Mesodermal cell (in vitro differentiated cells): ENCODE measurements around the gene LCE3D. TPM values are rescaled to one million over a fixed set of nuclear protein-coding genes. Genes with fewer than 3 reads are reported as not detected.
"Not testable (repeated sequence)": the region's sequence is repeated elsewhere in the genome, so short reads cannot be mapped to it uniquely, and the experiment has no call there.

Experiments used
- H3K27ac ChIP-seq: 2 replicates; pipeline ENCODE4 v1.7.0; 2013; ENCODE audit warnings: mild to moderate bottlenecking, low read depth, low read length, moderate library complexity; ENCODE audit not compliant: severe bottlenecking
- H3K36me3 ChIP-seq: 2 replicates; pipeline ENCODE4 v1.7.1; 2013; ENCODE audit warnings: mild to moderate bottlenecking, low read length, moderate library complexity; ENCODE audit not compliant: control insufficient read depth, insufficient read depth
- H3K4me1 ChIP-seq: one replicate; pipeline ENCODE4 v1.7.1; 2013; ENCODE audit warnings: mild to moderate bottlenecking, low read length; ENCODE audit not compliant: insufficient read depth, control insufficient read depth, poor library complexity, severe bottlenecking
- H3K4me3 ChIP-seq: 2 replicates; pipeline ENCODE4 v1.7.0; 2013; ENCODE audit warnings: low read length, control low read depth, mild to moderate bottlenecking; ENCODE audit not compliant: insufficient read depth, poor library complexity, severe bottlenecking; ENCODE audit errors: extremely low read depth
- H3K9me3 ChIP-seq: 2 replicates; pipeline ENCODE4 v1.7.1; 2013; ENCODE audit warnings: mild to moderate bottlenecking, low read length, moderate library complexity; ENCODE audit not compliant: control insufficient read depth
- WGBS, 2 experiments: methylation state at CpG; one replicate each; pipeline ENCODE4 v1.1.5; 2013; ENCODE audit warnings: missing lambda C conversion rate in 2 of 2; ENCODE audit not compliant: insufficient coverage in 2 of 2; 5-methylcytosine and 5-hydroxymethylcytosine counted together
- polyA plus RNA-seq, 2 experiments: library from polyadenylated mRNA; stranded (reverse); fragments of 50-300 nt; gene quantifications; one replicate each; pipeline ENCODE4 v1.2.3, GENCODE V29; 2013

The LCE3D gene, protein sequence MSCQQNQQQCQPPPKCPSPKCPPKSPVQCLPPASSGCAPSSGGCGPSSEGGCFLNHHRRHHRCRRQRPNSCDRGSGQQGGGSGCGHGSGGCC
- not detected for polyA plus RNA-seq (2013, experiment 1 of 2)
- polyA plus RNA-seq (2013, experiment 2 of 2): not detected

DNA sequence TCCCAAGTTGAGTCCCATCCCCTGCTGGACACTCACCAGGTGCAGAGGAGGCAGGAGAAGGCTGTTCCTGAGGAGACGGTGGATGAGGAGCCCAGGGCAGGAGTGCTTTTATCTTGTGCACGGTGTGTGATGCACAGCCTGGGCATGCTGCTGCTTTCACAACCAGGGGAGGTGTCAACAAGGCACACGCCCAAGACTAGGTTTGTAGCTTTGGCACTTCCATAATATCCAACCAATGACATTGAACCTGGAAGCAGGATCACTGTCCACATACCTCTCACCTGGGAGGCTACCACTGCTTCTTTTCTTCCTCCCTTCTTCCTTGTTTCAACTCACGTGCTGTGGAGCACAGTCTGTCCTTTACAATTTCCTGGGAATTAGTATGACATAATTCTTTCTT, at the start of gene LCE3D:
LCE3D (minus strand) TSS at position 84 of the 400 bp plus-strand sequence. CDS start 580 bp downstream, outside the sequence.
- no peak within 1 kb of the TSS for H3K27ac ChIP-seq
- peaks cover 37% of the 10 kb centered on the region for H3K9me3 ChIP-seq
- no peak within 1 kb of the TSS for H3K4me3 ChIP-seq
- no peaks in the 10 kb centered on the region for H3K4me1 ChIP-seq
- 37 to 77% methylated on average over 2 to 3 of the region's 4 CpGs for WGBS, 2 experiments
- no peaks in the 10 kb centered on the region for H3K36me3 ChIP-seq

DNA sequence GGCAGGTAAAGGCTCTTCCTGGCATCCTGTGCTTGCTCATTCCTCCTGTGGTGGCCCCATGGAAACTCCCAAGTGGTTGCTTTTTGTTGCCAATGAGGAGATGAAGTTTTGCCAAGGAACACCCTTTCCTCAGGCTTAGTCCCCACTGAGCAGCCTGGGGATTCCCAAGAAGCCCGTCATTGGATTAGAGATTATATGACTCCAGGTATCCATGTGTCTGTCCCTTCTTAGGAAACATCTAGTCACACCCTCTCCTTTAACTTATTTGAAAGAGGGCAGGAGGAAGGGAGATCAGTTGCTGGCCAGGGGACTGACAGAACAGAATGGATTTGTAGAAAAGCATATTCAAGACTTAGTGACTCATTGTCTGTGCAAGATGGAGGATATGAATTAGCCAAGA, 46.4 kb upstream of the LCE3D start:
- Histone ChIP-seq H3K4me3 (no peak overlapping the region), H3K9me3 (peaks cover 85% of the 10 kb centered on the region), H3K4me1 (no peaks in the 10 kb centered on the region), H3K27ac (no peak overlapping the region), H3K36me3 (no peaks in the 10 kb centered on the region)
- WGBS, 2 experiments: no CpG with 5 or more reads among the region's 1 CpG

DNA sequence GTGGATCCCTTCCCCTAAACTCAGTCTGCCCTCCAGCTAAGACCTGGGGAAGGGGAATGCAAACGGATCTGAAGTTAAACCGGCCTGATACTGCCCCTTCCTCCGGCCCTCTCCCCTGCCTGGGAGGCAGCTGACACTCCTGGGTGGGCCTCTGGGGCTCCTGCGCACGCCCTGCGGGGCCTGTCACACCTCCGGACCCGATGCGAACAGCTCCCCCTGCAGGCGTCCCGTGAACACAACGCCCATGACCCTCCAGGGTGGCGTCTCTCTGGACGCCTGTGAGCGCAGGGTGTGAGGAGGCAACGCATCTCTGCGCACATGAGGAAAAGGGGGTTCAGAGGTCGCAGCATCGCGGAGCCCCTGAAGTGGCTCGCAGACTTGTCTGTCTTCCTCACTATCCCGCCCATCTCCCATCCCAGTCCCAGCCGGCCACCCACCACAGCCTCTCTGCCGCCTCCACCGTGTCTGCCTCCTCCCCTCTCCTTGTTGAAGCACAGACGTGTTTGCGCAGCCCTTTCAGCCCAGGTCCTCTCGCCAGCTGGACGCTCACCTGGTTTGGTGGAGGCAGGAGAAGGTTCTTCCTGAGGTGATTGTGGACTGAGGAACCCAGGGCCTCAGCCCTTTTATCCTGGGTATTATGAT, 43.0 kb upstream of the LCE3D start:
- 84 to 85% methylated on average over 22 of the region's 29 CpGs for WGBS, 2 experiments

DNA sequence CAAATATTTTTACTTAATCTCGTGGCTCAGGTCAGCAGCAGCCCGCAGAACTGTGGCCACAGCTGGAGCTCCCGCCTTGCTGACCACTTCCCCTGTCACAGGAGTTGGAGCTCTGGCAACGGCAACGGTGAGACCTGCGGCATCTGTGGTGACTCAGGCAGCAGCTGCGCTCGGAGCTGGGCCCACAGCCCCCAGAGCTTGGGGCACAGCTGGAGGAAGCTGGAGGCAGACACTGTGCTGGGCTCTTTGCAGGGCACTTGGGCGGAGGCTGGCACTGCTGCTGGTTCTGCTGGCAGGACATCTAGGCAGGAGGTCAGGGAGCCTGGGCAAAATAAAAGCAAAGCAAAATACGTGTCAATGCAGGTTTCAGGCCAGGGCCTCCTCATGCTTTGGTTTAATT, 42.5 kb upstream of the LCE3D start, which contains the start of gene LCE3A:
LCE3A (minus strand) TSS at position 301 of the 400 bp plus-strand sequence; CDS start at position 301, 0 bp downstream.
- Histone ChIP-seq H3K27ac (no peak within 1 kb of the TSS), H3K36me3 (no peaks in the 10 kb centered on the region), H3K9me3 (peaks cover 81% of the 10 kb centered on the region), H3K4me3 (no peak within 1 kb of the TSS), H3K4me1 (no peaks in the 10 kb centered on the region)
- 67 to 68% methylated on average over 9 to 10 of the region's 10 CpGs for WGBS, 2 experiments

More for the DNA sequence above, 43.0 kb upstream of the LCE3D start:
- Histone ChIP-seq H3K36me3 (no peaks in the 10 kb centered on the region), H3K27ac (no peak overlapping the region), H3K9me3 (peaks cover 84% of the 10 kb centered on the region), H3K4me3 (no peak overlapping the region), H3K4me1 (no peaks in the 10 kb centered on the region)

DNA sequence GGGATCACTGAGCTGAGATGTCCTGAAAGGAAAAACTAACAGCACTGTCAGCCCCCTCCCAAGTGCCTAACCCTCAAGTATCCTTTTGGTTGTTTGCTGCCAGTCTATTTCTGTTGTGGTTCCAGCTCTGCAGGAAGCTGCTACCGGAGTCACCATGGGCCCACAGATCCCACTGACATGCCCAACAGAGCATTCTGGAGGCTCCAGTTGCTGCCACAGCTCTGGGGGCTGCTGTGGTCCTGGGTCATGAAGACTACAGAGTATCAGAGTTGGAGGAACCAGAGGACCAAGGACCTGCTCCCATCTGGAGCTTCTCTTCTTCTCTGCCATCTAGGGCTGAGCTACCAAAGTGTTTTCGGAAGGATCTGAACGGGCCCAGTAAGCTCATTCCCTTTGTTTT, 41.7 kb upstream of the LCE3D start:
- Histone ChIP-seq H3K4me1 (no peaks in the 10 kb centered on the region), H3K27ac (no peak overlapping the region), H3K9me3 (peaks cover 81% of the 10 kb centered on the region), H3K4me3 (no peak overlapping the region), H3K36me3 (no peaks in the 10 kb centered on the region)
- WGBS, 2 experiments: 55 to 80% methylated on average over 1 to 2 of the region's 3 CpGs

DNA sequence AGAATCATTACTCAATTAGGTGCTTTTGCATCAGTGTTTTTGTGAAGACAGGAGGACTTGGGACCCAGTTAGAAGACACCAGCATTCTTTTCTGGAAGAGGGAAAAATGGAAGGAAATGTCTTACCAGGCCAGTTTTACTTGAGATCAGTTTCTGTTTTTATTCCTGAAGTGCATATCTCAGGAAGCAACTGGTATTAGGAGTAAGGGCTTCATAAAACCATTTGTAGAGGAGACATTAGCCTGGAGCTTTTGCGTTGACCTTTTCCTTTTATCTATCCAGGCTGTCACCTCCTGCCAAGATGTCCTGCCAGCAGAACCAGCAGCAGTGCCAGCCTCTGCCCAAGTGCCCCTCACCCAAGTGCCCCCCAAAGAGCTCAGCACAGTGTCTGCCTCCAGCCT, 33.2 kb upstream of the LCE3D start, which contains the start of gene LCE3B:
LCE3B (plus strand) TSS at position 301 of the 400 bp plus-strand sequence; CDS start at position 301, 0 bp downstream.
- WGBS, 2 experiments: no CpG with 5 or more reads among the region's 1 CpG
- no peak within 1 kb of the TSS for H3K27ac ChIP-seq
- H3K36me3 ChIP-seq: no peaks in the 10 kb centered on the region
- H3K4me3 ChIP-seq: no peak within 1 kb of the TSS
- H3K4me1 ChIP-seq: no peaks in the 10 kb centered on the region
- peaks cover 9% of the 10 kb centered on the region for H3K9me3 ChIP-seq

DNA sequence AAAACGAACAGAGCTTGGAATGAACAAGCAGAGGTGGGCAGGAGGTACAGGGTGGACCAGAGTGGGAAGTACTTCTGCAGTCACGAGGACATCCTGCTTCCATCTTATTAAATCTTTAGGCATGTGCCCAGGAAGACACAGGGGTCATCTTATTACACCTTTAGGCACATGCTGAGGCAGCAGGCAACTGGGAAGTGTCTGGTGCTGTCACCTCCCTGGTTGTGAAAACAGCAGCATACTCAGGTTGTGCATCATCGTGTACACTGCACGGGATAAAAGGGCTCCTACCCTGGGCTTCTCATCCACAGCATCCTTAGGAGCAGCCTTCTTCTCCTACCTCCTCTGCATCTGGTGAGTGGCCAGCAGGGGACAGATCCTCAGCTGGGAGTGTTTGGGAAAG, 19.6 kb upstream of the LCE3D start, which contains the start of gene LCE3C:
LCE3C (plus strand) TSS at position 301 of the 400 bp plus-strand sequence. CDS start 498 bp downstream, outside the sequence.
- H3K4me3 ChIP-seq: no peak within 1 kb of the TSS
- WGBS, 2 experiments: no CpG with 5 or more reads among the region's 4 CpGs
- H3K27ac ChIP-seq: no peak within 1 kb of the TSS
- H3K9me3 ChIP-seq: no peaks in the 10 kb centered on the region
- H3K4me1 ChIP-seq: no peaks in the 10 kb centered on the region
- H3K36me3 ChIP-seq: no peaks in the 10 kb centered on the region

DNA sequence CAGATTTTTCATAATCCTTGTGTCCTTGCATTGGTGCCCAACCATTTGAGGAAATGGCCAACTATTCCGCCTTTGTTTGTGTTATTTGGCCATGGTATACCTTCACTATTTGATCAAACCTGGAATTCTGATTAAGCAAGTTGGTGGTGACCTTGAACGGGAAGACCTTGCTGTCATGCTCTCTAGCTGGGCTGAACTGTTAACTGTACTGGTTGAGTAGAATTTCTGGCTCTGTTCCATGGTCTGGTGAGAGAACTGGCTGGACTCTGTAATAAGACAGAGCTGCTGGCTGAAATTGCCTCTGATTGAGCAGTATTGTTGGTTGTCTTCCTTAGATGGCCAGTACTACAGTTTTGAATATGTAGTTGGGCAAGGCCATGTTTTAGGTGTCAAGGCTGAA, 16.7 kb upstream of the LCE3D start:
- no CpG with 5 or more reads among the region's 2 CpGs for WGBS, 2 experiments
- Histone ChIP-seq H3K27ac (no peak overlapping the region), H3K36me3 (no peaks in the 10 kb centered on the region), H3K4me1 (no peaks in the 10 kb centered on the region), H3K9me3 (no peaks in the 10 kb centered on the region), H3K4me3 (no peak overlapping the region)

DNA sequence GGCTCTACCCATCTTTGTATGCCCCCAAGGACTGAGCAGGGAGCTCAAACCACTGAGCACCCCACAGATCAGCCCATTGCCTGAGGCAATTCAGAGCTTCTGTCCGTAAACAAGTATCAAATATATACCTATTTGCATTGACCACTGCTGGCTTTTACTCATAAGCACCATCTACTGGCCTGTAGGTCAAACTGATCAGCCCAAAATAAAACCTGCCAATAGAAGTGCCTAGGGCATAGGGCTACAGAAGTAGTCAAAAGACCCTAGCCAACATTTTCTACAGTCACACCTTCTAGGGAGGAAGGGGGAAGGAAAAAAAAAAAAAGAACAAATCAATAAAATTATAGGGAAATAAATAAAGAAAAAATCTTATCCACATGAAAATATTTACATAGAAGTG, 5.3 kb upstream of the LCE3D start:
- no peak overlapping the region for H3K27ac ChIP-seq
- no peaks in the 10 kb centered on the region for H3K36me3 ChIP-seq
- H3K4me1 ChIP-seq: no peaks in the 10 kb centered on the region
- no peak overlapping the region for H3K4me3 ChIP-seq
- peaks cover 7% of the 10 kb centered on the region for H3K9me3 ChIP-seq
- no CpG with 5 or more reads among the region's 1 CpG for WGBS, 2 experiments

DNA sequence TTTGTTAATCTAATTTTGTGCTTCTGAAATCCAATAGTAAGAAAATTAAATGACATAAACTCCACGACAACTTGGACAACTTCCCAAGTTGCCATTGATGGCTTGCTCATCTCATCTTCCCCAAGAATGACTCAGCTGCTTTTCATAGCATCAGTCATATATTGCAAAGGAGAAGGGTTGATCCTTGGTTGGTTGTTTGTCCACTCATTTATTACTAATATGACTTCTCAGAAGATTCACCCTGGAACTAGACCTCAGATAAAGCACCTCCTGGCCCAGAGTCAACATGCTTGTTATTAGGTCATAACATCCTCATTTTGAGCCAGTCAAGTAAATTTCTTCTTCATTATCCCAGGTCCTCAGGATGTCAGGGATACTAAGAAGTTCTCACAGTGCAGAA, 2.3 kb upstream of the LCE3D start:
- no peaks in the 10 kb centered on the region for H3K4me1 ChIP-seq
- H3K27ac ChIP-seq: no peak overlapping the region
- H3K36me3 ChIP-seq: no peaks in the 10 kb centered on the region
- no peak overlapping the region for H3K4me3 ChIP-seq
- 83% methylated on average over 1 of the region's 1 CpG; no CpG with 5 or more reads in 1 of the 2 experiments for WGBS, 2 experiments
- H3K9me3 ChIP-seq: peaks cover 26% of the 10 kb centered on the region

DNA sequence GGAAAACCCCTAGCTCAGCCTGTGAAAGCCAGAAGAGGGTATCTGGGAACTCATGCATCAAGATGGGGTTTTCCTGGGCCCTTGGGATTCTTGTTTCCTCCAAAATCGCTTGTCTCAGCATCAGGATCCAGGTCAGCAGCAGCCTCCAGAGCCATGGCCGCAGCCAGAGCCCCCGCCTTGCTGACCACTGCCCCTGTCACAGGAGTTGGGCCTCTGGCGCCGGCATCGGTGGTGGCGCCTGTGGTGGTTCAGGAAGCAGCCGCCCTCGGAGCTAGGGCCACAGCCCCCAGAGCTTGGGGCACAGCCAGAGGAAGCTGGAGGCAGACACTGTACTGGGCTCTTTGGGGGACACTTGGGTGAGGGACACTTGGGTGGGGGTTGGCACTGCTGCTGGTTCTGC, 790 bp downstream of the LCE3D start:
- not testable (repeated sequence) for H3K27ac ChIP-seq, H3K4me1 ChIP-seq, H3K36me3 ChIP-seq, H3K4me3 ChIP-seq
- 0 to 74% methylated on average over 1 to 7 of the region's 9 CpGs for WGBS, 2 experiments
- peaks cover 37% of the 10 kb centered on the region for H3K9me3 ChIP-seq
